Peyer's patch (tissue), 4 donors: ENCODE data around the gene SLC35A4.

Experiments
- POLR2A ChIP-seq, 2 donors: fragments of 450-650 bp; IDR thresholded peaks; one replicate each; pipeline ENCODE4 v1.5.1; 2017; ENCODE audit warnings: antibody characterized with exemption in 2 of 2, mild to moderate bottlenecking in 2 of 2, moderate library complexity in 2 of 2
- TF ChIP-seq, protein P1 (sequence below), 6 experiments: fragments of 450-650 bp in 4 of 6; fragments of 200-600 bp in 2 of 6; sonication (generic) in 1 of 6; IDR thresholded peaks; one replicate each; pipeline ENCODE4 v1.5.1; 2017 to 2019; ENCODE audit warnings: antibody characterized with exemption in 6 of 6, mild to moderate bottlenecking in 3 of 6, moderate library complexity in 1 of 6

DNA sequence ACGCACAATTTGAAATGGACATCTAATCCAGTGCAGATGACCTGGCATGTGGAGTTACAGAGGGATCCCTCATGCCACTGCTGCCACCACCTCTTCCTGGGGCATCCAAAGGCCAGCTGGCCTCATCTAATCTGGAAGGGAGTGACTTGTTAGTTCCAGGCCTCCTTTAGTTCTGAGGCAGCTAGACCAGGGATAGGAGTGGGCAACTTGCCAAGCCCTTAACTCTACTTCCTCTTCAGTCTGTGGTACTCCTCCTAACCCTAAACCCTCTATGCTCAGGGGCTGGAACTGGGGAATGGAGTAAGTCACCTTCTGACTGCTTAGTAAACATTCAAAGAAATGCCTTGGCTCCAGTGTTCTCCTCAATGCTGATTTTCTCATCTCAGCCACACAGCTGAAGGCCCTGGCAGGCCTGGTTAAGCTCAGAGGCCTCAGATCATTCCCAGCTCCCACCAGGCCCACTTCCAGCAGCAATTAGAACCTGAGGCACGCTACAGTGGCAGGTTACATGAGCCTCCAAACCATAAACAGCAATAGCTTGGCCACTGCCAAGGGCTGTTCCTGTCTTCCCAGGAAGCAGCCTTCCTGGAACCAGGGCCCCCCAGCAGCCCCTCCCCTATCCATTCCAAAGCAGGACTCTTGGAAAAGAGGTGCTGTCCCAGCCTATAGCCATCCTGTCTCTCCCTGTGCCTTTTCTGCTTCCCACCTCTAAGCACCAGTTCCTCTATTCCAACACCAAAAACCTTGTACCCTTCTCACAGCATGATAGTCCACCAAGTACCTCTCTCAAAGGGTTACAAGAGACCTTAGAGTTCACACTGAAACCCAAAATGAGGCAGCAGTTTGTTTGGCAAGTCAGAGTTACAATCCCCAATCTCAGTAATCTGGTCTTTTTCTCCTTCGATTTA lies 15.1 kb upstream of the SLC35A4 start:
- TF ChIP-seq, protein P1, sequence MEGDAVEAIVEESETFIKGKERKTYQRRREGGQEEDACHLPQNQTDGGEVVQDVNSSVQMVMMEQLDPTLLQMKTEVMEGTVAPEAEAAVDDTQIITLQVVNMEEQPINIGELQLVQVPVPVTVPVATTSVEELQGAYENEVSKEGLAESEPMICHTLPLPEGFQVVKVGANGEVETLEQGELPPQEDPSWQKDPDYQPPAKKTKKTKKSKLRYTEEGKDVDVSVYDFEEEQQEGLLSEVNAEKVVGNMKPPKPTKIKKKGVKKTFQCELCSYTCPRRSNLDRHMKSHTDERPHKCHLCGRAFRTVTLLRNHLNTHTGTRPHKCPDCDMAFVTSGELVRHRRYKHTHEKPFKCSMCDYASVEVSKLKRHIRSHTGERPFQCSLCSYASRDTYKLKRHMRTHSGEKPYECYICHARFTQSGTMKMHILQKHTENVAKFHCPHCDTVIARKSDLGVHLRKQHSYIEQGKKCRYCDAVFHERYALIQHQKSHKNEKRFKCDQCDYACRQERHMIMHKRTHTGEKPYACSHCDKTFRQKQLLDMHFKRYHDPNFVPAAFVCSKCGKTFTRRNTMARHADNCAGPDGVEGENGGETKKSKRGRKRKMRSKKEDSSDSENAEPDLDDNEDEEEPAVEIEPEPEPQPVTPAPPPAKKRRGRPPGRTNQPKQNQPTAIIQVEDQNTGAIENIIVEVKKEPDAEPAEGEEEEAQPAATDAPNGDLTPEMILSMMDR (IDR thresholded peaks at IDR 0.05) = no peak
- TF ChIP-seq POLR2A (IDR thresholded peaks at IDR 0.05) = peak in 1 of 2 donors; percentile 14
